ENCODE results near the gene CEP76.

- TF ChIP-seq CTCF (optimal IDR thresholded peaks at IDR 0.05 in 1 of 3, IDR thresholded peaks at IDR 0.05 in 1 of 3, conservative IDR thresholded peaks at IDR 0.05 in 1 of 3; ENCODE audit: extremely low read depth in 1 of 3, insufficient read depth in 2 of 3, low read length in 3 of 3), result no peak
- TF ChIP-seq EZH2 (IDR thresholded peaks at IDR 0.05; ENCODE audit: low read length), result no peak
Observed at GRCh38 chr18:12640881-12641200, 61.7 kb downstream of the CEP76 start.

Data from keratinocyte (primary cell).